ENCODE measurements around the gene NME3.

The NME3 gene

GRCh38 chr16:1746693-1747195 is 24.6 kb downstream of the NME3 start:
- TF ChIP-seq GATA2 (IDR thresholded peaks at IDR 0.05; ENCODE audit: low read depth, low read length) = no peak
- TF ChIP-seq GATA3 (IDR thresholded peaks at IDR 0.05; ENCODE audit: low read depth, low read length) = no peak

GRCh38 chr16:1745900-1746692 is 25.2 kb downstream of the NME3 start:
- no peak for TF ChIP-seq GATA3 (IDR thresholded peaks at IDR 0.05; ENCODE audit: low read depth, low read length)
- TF ChIP-seq GATA2 (IDR thresholded peaks at IDR 0.05; ENCODE audit: low read depth, low read length) = no peak

GRCh38 chr16:1745181-1745899 is 26.0 kb downstream of the NME3 start:
- TF ChIP-seq GATA2 (IDR thresholded peaks at IDR 0.05; ENCODE audit: low read depth, low read length) (no peak), GATA3 (IDR thresholded peaks at IDR 0.05; ENCODE audit: low read depth, low read length) (no peak)

- TF ChIP-seq GATA3 (IDR thresholded peaks at IDR 0.05; ENCODE audit: low read depth, low read length) (no peak), GATA2 (IDR thresholded peaks at IDR 0.05; ENCODE audit: low read depth, low read length) (no peak)
These were observed 27.0 kb downstream of the NME3 start for GRCh38 chr16:1744338-1744840.

GRCh38 chr16:1743376-1744337 is 27.7 kb downstream of the NME3 start:
- TF ChIP-seq GATA2 (IDR thresholded peaks at IDR 0.05; ENCODE audit: low read depth, low read length) (no peak), GATA3 (IDR thresholded peaks at IDR 0.05; ENCODE audit: low read depth, low read length) (no peak)

GRCh38 chr16:1741553-1742165 is 29.7 kb downstream of the NME3 start:
- TF ChIP-seq GATA3 (IDR thresholded peaks at IDR 0.05; ENCODE audit: low read depth, low read length) = no peak
- no peak for TF ChIP-seq GATA2 (IDR thresholded peaks at IDR 0.05; ENCODE audit: low read depth, low read length)

GRCh38 chr16:1740781-1741490 is 30.4 kb downstream of the NME3 start:
- no peak for TF ChIP-seq GATA3 (IDR thresholded peaks at IDR 0.05; ENCODE audit: low read depth, low read length)
- TF ChIP-seq GATA2 (IDR thresholded peaks at IDR 0.05; ENCODE audit: low read depth, low read length) = no peak

GRCh38 chr16:1740234-1740633 is 31.1 kb downstream of the NME3 start:
- TF ChIP-seq GATA3 (IDR thresholded peaks at IDR 0.05; ENCODE audit: low read depth, low read length) (no peak), GATA2 (IDR thresholded peaks at IDR 0.05; ENCODE audit: low read depth, low read length) (no peak)

- TF ChIP-seq GATA2 (IDR thresholded peaks at IDR 0.05; ENCODE audit: low read depth, low read length) (no peak), GATA3 (IDR thresholded peaks at IDR 0.05; ENCODE audit: low read depth, low read length) (no peak)
These were observed 36.5 kb downstream of the NME3 start for GRCh38 chr16:1734816-1735215.

GRCh38 chr16:1734123-1734522 is 37.2 kb downstream of the NME3 start:
- TF ChIP-seq GATA3 (IDR thresholded peaks at IDR 0.05; ENCODE audit: low read depth, low read length) = no peak

GRCh38 chr16:1732071-1732470 is 39.3 kb downstream of the NME3 start:
- TF ChIP-seq GATA3 (IDR thresholded peaks at IDR 0.05; ENCODE audit: low read depth, low read length) = no peak
- no peak for TF ChIP-seq GATA2 (IDR thresholded peaks at IDR 0.05; ENCODE audit: low read depth, low read length)

- TF ChIP-seq GATA2 (IDR thresholded peaks at IDR 0.05; ENCODE audit: low read depth, low read length) (no peak), GATA3 (IDR thresholded peaks at IDR 0.05; ENCODE audit: low read depth, low read length) (no peak)
These were observed 39.7 kb downstream of the NME3 start for GRCh38 chr16:1731603-1732002.

- TF ChIP-seq GATA3 (IDR thresholded peaks at IDR 0.05; ENCODE audit: low read depth, low read length) (no peak), GATA2 (IDR thresholded peaks at IDR 0.05; ENCODE audit: low read depth, low read length) (no peak)
These were observed 40.3 kb downstream of the NME3 start for GRCh38 chr16:1731073-1731472.
